ENCODE data around the gene MRPL47.

GRCh38 chr3:179642871-179643270, 38.4 kb upstream of the MRPL47 start:
- TF ChIP-seq, protein P1, sequence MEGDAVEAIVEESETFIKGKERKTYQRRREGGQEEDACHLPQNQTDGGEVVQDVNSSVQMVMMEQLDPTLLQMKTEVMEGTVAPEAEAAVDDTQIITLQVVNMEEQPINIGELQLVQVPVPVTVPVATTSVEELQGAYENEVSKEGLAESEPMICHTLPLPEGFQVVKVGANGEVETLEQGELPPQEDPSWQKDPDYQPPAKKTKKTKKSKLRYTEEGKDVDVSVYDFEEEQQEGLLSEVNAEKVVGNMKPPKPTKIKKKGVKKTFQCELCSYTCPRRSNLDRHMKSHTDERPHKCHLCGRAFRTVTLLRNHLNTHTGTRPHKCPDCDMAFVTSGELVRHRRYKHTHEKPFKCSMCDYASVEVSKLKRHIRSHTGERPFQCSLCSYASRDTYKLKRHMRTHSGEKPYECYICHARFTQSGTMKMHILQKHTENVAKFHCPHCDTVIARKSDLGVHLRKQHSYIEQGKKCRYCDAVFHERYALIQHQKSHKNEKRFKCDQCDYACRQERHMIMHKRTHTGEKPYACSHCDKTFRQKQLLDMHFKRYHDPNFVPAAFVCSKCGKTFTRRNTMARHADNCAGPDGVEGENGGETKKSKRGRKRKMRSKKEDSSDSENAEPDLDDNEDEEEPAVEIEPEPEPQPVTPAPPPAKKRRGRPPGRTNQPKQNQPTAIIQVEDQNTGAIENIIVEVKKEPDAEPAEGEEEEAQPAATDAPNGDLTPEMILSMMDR (IDR thresholded peaks at IDR 0.05): no peak
- no peak for TF ChIP-seq POLR2A (IDR thresholded peaks at IDR 0.05)

All from uterus (tissue), 2 donors.